ENCODE measurements around the gene OR8A1. TPM values are rescaled to one million over a fixed set of nuclear protein-coding genes. Genes with fewer than 3 reads are reported as not detected.
"Not testable (repeated sequence)": the region's sequence is repeated elsewhere in the genome, so short reads cannot be mapped to it uniquely, and the experiment has no call there.

The OR8A1 gene
- total and polyA plus RNA-seq, 8 donors = 0.03 to 0.04 (median 0.03) TPM; not detected in 4

GRCh38 chr11:124600621-124601320 is 31.0 kb downstream of the OR8A1 start:
- H3K27ac ChIP-seq = no peak overlapping the region
- H3K36me3 ChIP-seq = no peaks in the 10 kb centered on the region
- no peaks in the 10 kb centered on the region for H3K9me3 ChIP-seq
- H3K4me1 ChIP-seq = no peaks in the 10 kb centered on the region
- intact Hi-C loops (cut with DNase I) = no loop called here
- TF ChIP-seq CTCF (IDR thresholded peaks at IDR 0.05) = no peak
- no peak overlapping the region for H3K4me3 ChIP-seq
- ATAC-seq (no peak), DNase-seq (no peak)
- peaks cover 3 to 9% of the 10 kb centered on the region in 2 donors for H3K27me3 ChIP-seq

GRCh38 chr11:124602193-124602592 is 32.4 kb downstream of the OR8A1 start:
- Histone ChIP-seq H3K4me3 (no peak overlapping the region), H3K9me3 (no peaks in the 10 kb centered on the region), H3K4me1 (no peaks in the 10 kb centered on the region), H3K27ac (no peak overlapping the region), H3K36me3 (no peaks in the 10 kb centered on the region), H3K27me3 (peaks cover 3 to 8% of the 10 kb centered on the region in 2 donors)
- ATAC-seq = no peak
- intact Hi-C loops (cut with DNase I) = no loop called here
- TF ChIP-seq CTCF (IDR thresholded peaks at IDR 0.05) = no peak
- DNase-seq = no peak

- H3K4me3 ChIP-seq; H3K4me1 ChIP-seq; intact Hi-C loops (cut with DNase I); H3K9me3 ChIP-seq; DNase-seq; H3K36me3 ChIP-seq; H3K27me3 ChIP-seq; H3K27ac ChIP-seq; ATAC-seq: not testable (repeated sequence)
These were observed 32.9 kb downstream of the OR8A1 start for GRCh38 chr11:124602723-124603122.

- no peak overlapping the region for H3K4me3 ChIP-seq
- H3K27me3 ChIP-seq = no peaks in the 10 kb centered on the region
- no peaks in the 10 kb centered on the region for H3K4me1 ChIP-seq
- no peak for TF ChIP-seq CTCF (IDR thresholded peaks at IDR 0.05)
- intact Hi-C loops (cut with DNase I) = no loop called here
- H3K36me3 ChIP-seq = no peaks in the 10 kb centered on the region
- DNase-seq (no peak), ATAC-seq (peak; percentile 66)
- no peaks in the 10 kb centered on the region for H3K9me3 ChIP-seq
- no peak overlapping the region for H3K27ac ChIP-seq
These were observed 35.9 kb downstream of the OR8A1 start for GRCh38 chr11:124605719-124606118.

- H3K9me3 ChIP-seq = no peaks in the 10 kb centered on the region
- no peaks in the 10 kb centered on the region for H3K4me1 ChIP-seq
- no peak overlapping the region for H3K4me3 ChIP-seq
- TF ChIP-seq CTCF (IDR thresholded peaks at IDR 0.05) = no peak
- H3K36me3 ChIP-seq = no peaks in the 10 kb centered on the region
- ATAC-seq (no peak), DNase-seq (no peak)
- H3K27me3 ChIP-seq = no peaks in the 10 kb centered on the region
- intact Hi-C loops (cut with DNase I) = no loop called here
- no peak overlapping the region for H3K27ac ChIP-seq
These were observed 38.4 kb downstream of the OR8A1 start for GRCh38 chr11:124608147-124608546.

- DNase-seq (no peak), ATAC-seq (peak; percentile 59)
- Histone ChIP-seq H3K9me3 (no peaks in the 10 kb centered on the region), H3K36me3 (no peaks in the 10 kb centered on the region), H3K4me3 (no peak overlapping the region), H3K27me3 (peaks cover 0 to 12% of the 10 kb centered on the region in 2 donors), H3K4me1 (no peaks in the 10 kb centered on the region), H3K27ac (no peak overlapping the region)
- intact Hi-C loops (cut with DNase I) = no loop called here
- no peak for TF ChIP-seq CTCF (IDR thresholded peaks at IDR 0.05)
These were observed 40.5 kb downstream of the OR8A1 start for GRCh38 chr11:124610295-124610694.

All from left lung (tissue), 10 donors.